Pulmonary artery endothelial cell (primary cell): ENCODE measurements around the gene LPP. TPM values are rescaled to one million over a fixed set of nuclear protein-coding genes. Genes with fewer than 3 reads are reported as not detected.
"Not testable (repeated sequence)": the region's sequence is repeated elsewhere in the genome, so short reads cannot be mapped to it uniquely, and the experiment has no call there.

Experiments used
- DNase-seq: peaks from one replicate; pipeline ENCODE4 v3.0.0-alpha.2; 2011; ENCODE audit warnings: low read depth, low spot score
- total RNA-seq: library from RNA; depleted of rRNA; stranded (reverse); fragments of >200 nt; gene quantifications from 2 replicates; pipeline ENCODE4 v1.2.3, GENCODE V29; 2014

LPP gene
- total RNA-seq, 1 donor from 2014 or later: 31.5 TPM

GRCh38 chr3:188695241-188695640, 541.3 kb downstream of the LPP start:
- DNase-seq: no peak

DNA sequence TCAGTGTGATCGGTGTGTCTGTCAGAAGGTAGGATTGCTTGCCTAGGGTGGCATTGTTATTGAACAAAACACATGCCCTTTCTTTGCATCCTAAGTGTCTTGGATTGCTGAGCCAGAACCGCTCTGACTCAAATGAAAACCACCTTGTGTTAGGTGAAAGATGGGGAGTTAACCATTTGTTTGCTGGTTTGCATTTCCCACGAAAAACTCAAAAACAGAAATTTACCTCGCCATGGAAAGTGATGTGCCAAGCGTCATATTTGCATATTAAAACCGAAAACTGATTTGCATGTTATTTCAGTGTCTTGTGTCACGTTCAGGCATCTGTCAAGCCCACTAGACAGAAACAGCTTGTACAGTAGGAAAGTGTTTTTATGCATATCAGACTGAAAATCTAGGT, 543.2 kb downstream of the LPP start:
- DNase-seq: no peak

DNA sequence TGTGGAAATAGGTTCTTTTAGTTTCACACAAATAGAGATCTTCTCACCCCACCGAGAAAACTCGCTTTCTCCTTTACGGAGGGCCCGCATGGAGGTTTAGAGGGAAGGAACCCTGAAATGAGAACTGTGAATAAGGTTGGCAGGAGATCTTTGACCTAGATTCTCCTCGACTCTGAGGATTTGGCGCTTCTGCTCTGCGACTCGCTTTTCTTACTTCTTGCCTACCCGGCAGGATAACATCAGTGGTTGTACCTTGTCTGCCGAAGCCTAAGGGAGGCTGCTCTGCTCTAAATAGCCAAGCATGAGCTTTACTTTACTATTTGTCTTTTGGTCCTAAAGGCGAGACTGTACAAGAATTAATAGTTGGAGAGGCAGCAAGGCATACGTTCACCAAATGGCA, 544.5 kb downstream of the LPP start:
- DNase-seq: no peak

GRCh38 chr3:188700501-188700900, 546.5 kb downstream of the LPP start:
- DNase-seq: no peak

DNA sequence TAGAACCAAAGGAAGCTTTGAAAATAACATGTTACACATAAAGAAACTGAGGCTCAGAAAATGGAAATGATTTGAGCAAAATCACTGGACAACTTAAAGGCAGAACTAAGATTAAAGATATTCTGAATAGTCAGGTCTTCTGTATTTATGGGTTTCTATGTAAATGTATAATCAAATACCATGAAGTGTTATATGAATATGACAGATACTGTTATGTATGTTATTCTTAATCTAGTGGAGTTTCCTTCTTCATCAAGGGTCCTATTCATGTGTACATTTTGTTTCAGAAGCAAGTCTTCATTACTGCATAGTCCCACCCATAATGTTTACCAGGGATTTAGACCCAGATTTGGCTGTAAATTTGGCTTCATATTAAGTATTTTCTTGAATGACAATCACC, 547.0 kb downstream of the LPP start:
- no peak for DNase-seq

GRCh38 chr3:188701485-188701969, 547.6 kb downstream of the LPP start:
- no peak for DNase-seq

DNA sequence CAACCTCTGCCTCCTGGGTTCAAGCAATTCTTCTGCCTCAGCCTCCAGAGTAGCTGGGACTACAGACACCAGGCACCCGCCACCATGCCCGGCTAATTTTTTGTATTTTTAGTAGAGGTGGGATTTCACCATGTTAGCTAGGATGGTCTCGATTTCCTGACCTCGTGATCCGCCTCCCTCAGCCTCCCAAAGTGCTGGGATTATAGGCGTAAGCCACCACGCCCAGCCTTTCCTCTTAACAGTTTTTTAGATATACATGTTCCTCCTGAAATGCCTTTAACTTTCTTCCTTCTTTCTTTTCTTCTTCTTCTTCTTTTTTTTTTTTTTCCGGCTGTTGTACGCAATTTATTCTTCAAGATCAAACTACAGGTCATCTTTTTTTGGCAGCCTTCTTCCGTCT, 548.1 kb downstream of the LPP start:
- not testable (repeated sequence) for DNase-seq

DNA sequence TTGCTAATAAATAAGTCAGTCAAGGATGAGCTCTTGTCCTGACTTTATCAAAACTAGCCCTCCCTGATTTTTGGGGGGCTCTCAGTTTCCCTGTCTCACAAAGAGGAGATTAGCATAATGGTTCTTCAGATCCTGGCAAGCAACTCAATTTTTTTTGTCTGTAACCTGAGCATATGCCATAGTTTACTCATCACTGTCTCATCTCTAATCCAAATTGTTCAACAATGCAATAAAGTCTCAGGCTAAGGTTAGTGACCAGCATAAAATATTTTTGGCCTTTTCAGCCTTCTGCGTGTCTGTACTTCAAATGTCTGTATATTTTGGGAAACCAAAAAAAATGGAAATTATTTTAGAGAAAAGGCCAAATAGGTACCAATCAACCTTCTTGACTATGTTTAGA, 552.2 kb downstream of the LPP start:
- DNase-seq: no peak

GRCh38 chr3:188706599-188706998, 552.6 kb downstream of the LPP start:
- no peak for DNase-seq

- DNase-seq: no peak
Observed at GRCh38 chr3:188707381-188708288, 553.7 kb downstream of the LPP start.

DNA sequence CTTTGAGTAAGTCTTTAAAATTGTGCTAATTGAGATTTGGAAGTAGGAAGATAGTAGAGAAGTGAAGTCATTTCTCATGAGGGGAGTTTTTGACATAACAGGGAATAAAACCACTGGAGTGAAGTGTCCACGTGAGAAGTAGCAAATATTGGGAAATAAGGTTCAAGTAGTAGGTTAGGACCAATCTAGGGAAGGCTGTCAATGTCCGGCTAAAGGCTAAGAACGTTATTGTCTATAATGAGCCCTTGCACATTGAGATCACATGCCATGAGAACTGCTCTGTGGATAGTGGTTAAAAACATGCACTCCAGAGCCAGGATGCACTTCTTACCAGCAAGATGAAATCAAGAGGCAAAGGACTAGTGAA, 557.9 kb downstream of the LPP start:
- no peak for DNase-seq

DNA sequence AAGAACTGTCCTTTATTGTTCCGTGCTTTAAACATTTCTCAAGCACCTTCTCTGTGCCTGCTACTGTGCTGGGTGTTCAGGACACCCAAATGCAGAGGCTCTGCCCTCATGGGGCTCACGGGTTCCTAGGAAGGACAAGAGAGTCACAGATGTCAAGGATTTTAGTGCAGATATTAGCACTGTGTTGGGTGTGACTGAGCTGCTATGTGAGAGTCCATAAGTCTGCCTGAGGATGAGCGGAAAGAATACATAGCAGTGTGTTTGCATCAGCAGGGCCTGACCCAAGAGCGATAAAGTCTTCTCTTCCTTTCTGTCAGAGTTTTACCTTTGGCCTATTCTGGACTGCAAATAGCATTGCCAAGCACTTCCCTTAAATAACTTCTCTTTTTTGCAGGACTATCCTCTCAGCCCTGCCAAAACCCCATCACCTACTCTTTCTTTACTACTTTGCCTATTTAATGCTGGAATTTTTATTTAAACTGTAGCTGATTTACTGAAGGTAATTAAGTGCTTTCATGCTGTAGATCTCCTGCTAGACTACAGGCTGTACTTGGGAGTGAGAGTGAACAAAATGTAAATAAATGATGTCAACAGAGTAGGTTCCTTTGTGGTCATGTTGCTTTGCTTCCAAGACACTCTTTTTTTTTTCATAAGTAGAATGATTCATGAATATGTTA, 558.4 kb downstream of the LPP start:
- DNase-seq: no peak

DNA sequence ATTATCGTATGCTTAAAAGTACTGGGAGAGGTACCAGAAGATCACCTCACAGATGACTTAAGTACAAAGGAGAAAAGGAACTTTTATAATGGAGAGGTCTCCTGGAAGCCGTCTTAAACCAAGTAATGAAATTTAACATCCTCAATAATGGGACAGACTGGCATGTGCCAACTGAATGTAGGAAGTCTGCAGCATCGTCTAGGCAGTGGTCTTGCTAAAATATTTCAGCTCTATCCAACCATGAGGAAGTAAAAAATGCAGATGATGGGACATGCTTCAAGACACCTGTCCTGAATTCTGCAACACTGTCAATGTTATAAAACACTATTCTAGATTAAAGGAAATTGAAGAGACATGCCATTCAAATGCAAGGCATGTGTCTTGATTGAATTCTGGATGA, 559.0 kb downstream of the LPP start:
- DNase-seq: no peak

DNA sequence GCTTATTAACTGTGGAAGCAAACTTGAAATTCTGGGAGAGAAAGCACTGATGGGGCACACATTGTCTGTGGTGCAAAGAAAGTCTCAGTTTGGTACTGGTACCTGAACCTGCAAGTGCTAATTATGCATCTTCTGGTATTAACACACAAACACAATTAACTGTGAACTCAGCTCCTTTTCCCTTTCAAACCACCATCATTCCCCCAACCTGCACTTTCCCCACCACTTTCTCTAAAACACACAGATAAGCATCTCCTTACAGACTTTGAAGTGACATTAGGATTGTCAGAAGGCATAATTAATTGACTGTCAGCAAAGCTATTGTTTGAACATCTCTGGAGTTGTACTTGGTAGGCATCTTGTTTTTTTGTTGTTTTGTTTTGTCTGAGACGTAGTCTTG, 565.6 kb downstream of the LPP start:
- no peak for DNase-seq

- DNase-seq: no peak
Observed at GRCh38 chr3:188720215-188720614, 566.3 kb downstream of the LPP start.

DNA sequence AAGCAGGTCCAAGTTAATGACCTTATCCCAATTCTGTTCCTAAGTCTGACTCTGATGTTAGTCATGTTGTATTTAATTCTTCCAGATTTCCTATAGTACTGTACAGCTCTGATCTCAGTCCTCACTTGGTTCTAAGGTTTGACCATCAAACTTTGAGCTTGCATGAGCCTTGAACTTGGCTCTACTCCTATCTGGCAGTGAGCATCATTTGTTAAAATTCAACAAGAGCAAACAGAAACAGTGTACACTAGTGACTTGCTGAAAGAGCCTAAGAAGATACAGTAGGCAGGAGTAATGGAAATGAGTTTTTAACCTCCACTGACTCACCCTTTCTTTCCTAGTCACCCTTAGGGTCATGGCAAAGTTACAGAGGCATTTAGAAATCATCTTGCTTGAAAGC, 566.7 kb downstream of the LPP start:
- DNase-seq: no peak

DNA sequence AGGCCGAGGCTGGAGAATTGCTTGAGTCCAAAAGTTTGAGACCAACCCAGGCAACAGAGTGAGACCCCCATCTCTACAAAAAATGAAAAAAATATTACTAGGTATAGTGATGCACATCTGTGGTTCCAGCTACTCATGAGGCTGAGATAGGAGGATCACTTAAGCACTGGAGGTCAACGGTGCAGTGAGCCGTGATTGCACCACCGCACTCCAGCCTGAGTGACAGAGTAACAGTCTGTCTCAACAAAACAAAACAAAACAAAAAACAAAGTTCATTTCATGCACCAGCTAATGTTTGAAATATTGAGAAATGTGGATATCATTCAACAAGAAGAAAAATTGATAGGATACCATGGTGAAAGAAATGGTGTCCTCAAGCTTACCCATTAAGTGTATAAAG, 567.4 kb downstream of the LPP start:
- no peak for DNase-seq

DNA sequence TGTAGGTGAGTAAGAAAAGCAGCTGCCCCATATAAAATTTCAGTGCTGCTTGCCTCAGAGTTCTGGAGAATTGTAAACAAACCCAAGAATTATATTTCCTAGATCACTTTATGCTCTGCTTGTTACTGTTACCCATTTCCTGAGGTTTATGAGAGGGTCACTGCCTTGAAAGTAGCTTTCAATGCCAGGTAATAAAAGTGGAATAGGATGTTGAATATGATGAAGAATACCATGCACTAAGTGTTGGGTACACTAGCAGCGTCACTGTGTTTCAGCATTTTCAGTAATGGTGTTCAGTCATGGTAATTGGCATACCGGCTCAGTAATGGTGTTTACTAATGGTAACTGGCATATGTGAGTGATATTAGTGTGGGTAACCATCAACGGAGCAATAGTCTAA, 568.0 kb downstream of the LPP start:
- DNase-seq: no peak

- no peak for DNase-seq
Observed at GRCh38 chr3:188722963-188723362, 569.0 kb downstream of the LPP start.

DNA sequence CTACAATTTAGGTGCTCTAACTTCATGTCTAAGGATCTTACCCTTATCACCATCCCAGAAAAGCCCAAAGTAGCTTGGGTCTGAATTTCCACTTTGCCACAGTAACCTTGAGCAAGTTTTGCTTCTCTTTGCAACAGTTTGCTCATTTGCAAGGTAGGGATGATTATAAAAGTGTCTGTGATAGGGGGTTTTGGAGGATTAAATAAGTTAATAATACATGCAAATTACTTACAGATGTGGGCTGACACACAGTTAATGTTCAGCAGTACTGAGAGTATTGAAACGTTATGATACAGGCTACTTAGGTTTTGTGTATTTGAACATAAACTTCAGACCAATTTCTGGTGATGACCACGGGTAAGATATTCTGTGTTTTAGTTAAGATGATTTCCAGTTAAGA, 573.1 kb downstream of the LPP start:
- no peak for DNase-seq

GRCh38 chr3:188728371-188728896, 574.5 kb downstream of the LPP start:
- DNase-seq: no peak

- DNase-seq: no peak
Observed at GRCh38 chr3:188729422-188729821, 575.5 kb downstream of the LPP start.

- no peak for DNase-seq
Observed at GRCh38 chr3:188734395-188734794, 580.4 kb downstream of the LPP start.
